GM12878 (cell line): ENCODE measurements around the gene TMBIM1. TPM values are rescaled to one million over a fixed set of nuclear protein-coding genes. Genes with fewer than 3 reads are reported as not detected.

Experiments
- ATAC-seq: fragments of 200-7000 bp; cut with Tn5 transposase; 3 replicates; pipeline ENCODE4 v1.9.1; 2020; ENCODE audit warnings: mild to moderate bottlenecking, moderate library complexity
- BruUV-seq: library from RNA; stranded (reverse); fragments of 400-500 nt; replicated peaks from 2 replicates; lab custom pipeline; 2021; lab: Mats Ljungman, UMichigan
- CTCF ChIA-PET: fragments of 300-600 bp; sonication (Branson Sonifier 250); formaldehyde crosslinking; extraction: SDS; loops from one replicate; lab custom pipeline; 2021; ENCODE audit warnings: inconsistent platforms; lab: Yijun Ruan, JAX
- POLR2A ChIA-PET: fragments of 350-600 bp; formaldehyde crosslinking; extraction: SDS; loops from one replicate; lab custom pipeline; 2021; ENCODE audit warnings: inconsistent platforms; lab: Charles Lee
- RAD21 ChIA-PET: fragments of 300-600 bp; sonication (Branson Sonifier 250); formaldehyde crosslinking; loops from one replicate; lab custom pipeline; 2023; ENCODE audit warnings: antibody characterized with exemption; ENCODE audit not compliant: unreplicated experiment; lab: Charles Lee
- SMC1A ChIA-PET: fragments of 300-600 bp; sonication (Branson Sonifier 250); formaldehyde crosslinking; loops from one replicate; lab custom pipeline; 2023; ENCODE audit not compliant: unreplicated experiment, uncharacterized antibody; lab: Charles Lee
- DNase-seq: peaks from one replicate; pipeline ENCODE4 v3.0.0-alpha.2; 2011; ENCODE audit warnings: low read depth, low spot score
- FAIRE-seq: peaks from 3 replicates; lab custom pipeline; 2011; peaks lifted over from hg19 to GRCh38; lab: Jason Lieb, UNC
- H2AFZ ChIP-seq: 2 replicates; pipeline ENCODE4 v1.6.0; 2011; ENCODE audit warnings: low read depth, low read length, control low read depth; ENCODE audit not compliant: control insufficient read depth
- H3K27ac ChIP-seq: 2 replicates; pipeline ENCODE4 v1.5.1; 2011; ENCODE audit warnings: control low read depth; ENCODE audit not compliant: control insufficient read depth, insufficient read depth
- H3K27me3 ChIP-seq, 2 experiments: replicated peaks in 1 of 2; 2 replicates each; pipeline versions ENCODE4 v1.6.0 to v1.6.1; 2011; ENCODE audit warnings: low read length in 1 of 2; ENCODE audit not compliant: control insufficient read depth in 2 of 2, insufficient read depth in 2 of 2
- H3K36me3 ChIP-seq, 2 experiments: 2 replicates each; pipeline ENCODE4 v1.5.1; 2011; ENCODE audit warnings: low read length in 1 of 2; ENCODE audit not compliant: control insufficient read depth in 2 of 2, insufficient read depth in 2 of 2
- H3K4me1 ChIP-seq: 2 replicates; pipeline ENCODE4 v1.6.1; 2011; ENCODE audit warnings: mild to moderate bottlenecking, low read length, moderate library complexity, mixed read lengths; ENCODE audit not compliant: control insufficient read depth, insufficient read depth
- H3K4me2 ChIP-seq: 2 replicates; pipeline ENCODE4 v1.6.0; 2011; ENCODE audit warnings: control low read depth; ENCODE audit not compliant: control insufficient read depth, insufficient read depth
- H3K4me3 ChIP-seq: fragments of 200-600 bp; sonication (generic); 2 replicates; pipeline ENCODE4 v1.5.1; 2016
- H3K79me2 ChIP-seq: 2 replicates; pipeline ENCODE4 v1.6.0; 2011; ENCODE audit warnings: low read length; ENCODE audit not compliant: control insufficient read depth, insufficient read depth
- H3K9ac ChIP-seq: 2 replicates; pipeline ENCODE4 v1.8.0; 2011; ENCODE audit warnings: low read length, control low read depth, mixed read lengths; ENCODE audit not compliant: control insufficient read depth, insufficient read depth
- H3K9me3 ChIP-seq: replicated peaks from 3 replicates; pipeline ENCODE4 v1.5.1; 2011; ENCODE audit warnings: mild to moderate bottlenecking, low read length; ENCODE audit not compliant: control insufficient read depth, insufficient read depth
- H4K20me1 ChIP-seq: 2 replicates; pipeline ENCODE4 v1.6.0; 2011; ENCODE audit not compliant: control insufficient read depth, insufficient read depth
- DPF2 ChIP-seq: fragments of 450-650 bp; IDR thresholded peaks from 2 replicates; pipeline ENCODE4 v1.6.1; 2017; ENCODE audit warnings: mild to moderate bottlenecking
- ESRRA ChIP-seq: IDR thresholded peaks from 2 replicates; pipeline ENCODE4 v1.6.1; 2012; ENCODE audit warnings: mild to moderate bottlenecking, low read length, improper control_type of control experiment
- FOS ChIP-seq: IDR thresholded peaks from 3 replicates; pipeline ENCODE4 v1.6.1; 2011; ENCODE audit warnings: borderline replicate concordance; ENCODE audit not compliant: insufficient read length; ENCODE audit errors: extremely low read depth
- NBN ChIP-seq: fragments of 450-650 bp; IDR thresholded peaks from 2 replicates; pipeline ENCODE4 v1.6.1; 2016
- NFYA ChIP-seq: IDR thresholded peaks from 2 replicates; pipeline ENCODE4 v1.6.1; 2011; ENCODE audit warnings: low read depth, mild to moderate bottlenecking, low read length, improper control_type of control experiment, borderline replicate concordance
- NRF1 ChIP-seq: conservative IDR thresholded peaks from 2 replicates; pipeline ENCODE4 v1.6.1; 2011; ENCODE audit warnings: mild to moderate bottlenecking, low read depth, low read length, improper control_type of control experiment
- SREBF1 ChIP-seq: IDR thresholded peaks from 2 replicates; pipeline ENCODE4 v1.6.1; 2012; ENCODE audit warnings: mild to moderate bottlenecking, low read length
- ZNF207 ChIP-seq: fragments of 450-650 bp; IDR thresholded peaks from 2 replicates; pipeline ENCODE4 v1.6.1; 2014; ENCODE audit warnings: antibody characterized with exemption, mild to moderate bottlenecking, borderline replicate concordance
- WGBS: methylation state at CpG from one replicate; pipeline ENCODE4 v1.1.6; 2016; ENCODE audit warnings: low lambda C conversion rate; ENCODE audit not compliant: insufficient replicate concordance, insufficient coverage; ENCODE audit errors: missing lambda C conversion rate; 5-methylcytosine and 5-hydroxymethylcytosine counted together
- in situ Hi-C: fragments of 300-500 bp; cut with MboI; formaldehyde crosslinking; loops from 9 replicates; pipeline ENCODE4 v1.14.3; 2018; ENCODE audit warnings: mixed read lengths
- intact Hi-C: fragments of 100-400 bp; cut with micrococcal nuclease; formaldehyde crosslinking; loops from one replicate; pipeline ENCODE4 v1.14.2; 2022; ENCODE audit not compliant: unreplicated experiment
- polyA plus RNA-seq, 11 experiments: library from polyadenylated mRNA; depleted of rRNA in 4 of 11; unstranded in 6 of 11; stranded (reverse) in 5 of 11; fragments of >200 nt; fragmentation: Nextera tagmentation in 4 of 11; fragmentation: Illumina TruSeq in 1 of 11; extraction: Ambion mirVana in 4 of 11; extraction: Trizol in 1 of 11; gene quantifications; 1 replicate in 1 of 11; 2 replicates in 10 of 11; pipeline versions ENCODE4 v1.2.1 to v1.2.3, GENCODE V29; 2011 to 2016; ENCODE audit warnings: inconsistent platforms in 2 of 11, missing spikeins in 2 of 11, low read depth in 1 of 11
- total RNA-seq, 4 experiments: library from RNA; depleted of rRNA in 3 of 4; stranded (reverse); fragments of >200 nt in 3 of 4; fragmentation: Illumina TruSeq in 1 of 4; extraction: Trizol in 1 of 4; gene quantifications; 2 replicates each; pipeline versions ENCODE4 v1.2.1 to v1.2.3, GENCODE V29; 2013 to 2021
- TF ChIP-seq, protein P1 (sequence below): fragments of 450-650 bp; IDR thresholded peaks from 2 replicates; pipeline ENCODE4 v1.6.1; 2018; ENCODE audit warnings: borderline replicate concordance, mild to moderate bottlenecking; ENCODE audit not compliant: partially characterized antibody
- TF ChIP-seq, protein P2 (sequence below): fragments of 450-650 bp; IDR thresholded peaks from 2 replicates; pipeline ENCODE4 v1.6.1; 2017; ENCODE audit warnings: mild to moderate bottlenecking, moderate library complexity

Gene TMBIM1
- total and polyA plus RNA-seq, 10 of the 15 experiments (the other 5 are each of a cell fraction or from before 2014, with no cell fraction given), result 6.1 to 38.3 (median 26.2) TPM

DNA sequence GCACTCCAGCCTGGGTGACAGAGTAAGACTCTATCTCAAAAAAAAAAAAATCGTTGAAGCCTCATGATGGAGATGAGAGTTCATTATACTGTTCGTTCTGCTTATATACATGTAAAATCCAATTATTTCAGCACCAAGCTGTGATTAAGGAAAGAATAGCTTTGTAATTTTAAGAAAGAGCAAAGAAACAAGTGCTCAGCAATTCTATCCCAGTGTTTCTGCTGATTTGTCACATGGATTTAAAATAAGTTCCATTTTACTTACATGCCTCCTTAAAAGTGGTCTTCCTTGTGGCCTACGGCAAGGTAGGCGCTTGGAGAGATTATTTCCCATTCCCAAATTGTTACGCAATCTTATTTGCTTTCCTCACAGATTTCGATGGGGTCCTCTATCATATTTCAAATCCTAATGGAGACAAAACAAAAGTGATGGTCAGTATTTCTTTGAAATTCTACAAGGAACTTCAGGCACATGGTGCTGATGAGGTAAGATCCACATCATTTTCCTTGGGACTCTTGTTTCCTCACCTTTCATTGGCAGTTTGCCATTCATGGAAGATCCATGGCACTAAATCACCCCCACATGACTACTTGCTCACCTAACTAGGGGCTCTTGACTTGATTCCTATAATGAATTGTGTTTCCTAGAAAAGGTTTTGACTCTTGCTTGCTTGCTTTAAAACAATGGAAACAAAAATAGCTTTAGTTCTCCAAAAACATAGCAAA is 63.8 kb downstream of the TMBIM1 start:
- Histone ChIP-seq H3K36me3 (peaks cover 9 to 44% of the 10 kb centered on the region in 2 experiments), H3K9me3 (no peaks in the 10 kb centered on the region), H3K27me3 (no peaks in the 10 kb centered on the region), H3K9ac (no peak overlapping the region), H3K4me2 (peak overlapping the region; percentile 75), H4K20me1 (peaks cover 12% of the 10 kb centered on the region), H3K27ac (peak overlapping the region; percentile 72), H2AFZ (no peak overlapping the region), H3K4me1 (peaks cover 31% of the 10 kb centered on the region), H3K79me2 (peaks cover 48% of the 10 kb centered on the region), H3K4me3 (peak overlapping the region; percentile 21)
- intact Hi-C loops (loop anchor here (1.0 kb wide), 1 partner anchor 10 kb away; no protein-coding TSS in a partner anchor), in situ Hi-C loops (no loop called here)
- ATAC-seq, result no peak
- no peak for TF ChIP-seq NFYA
- no peak for TF ChIP-seq ZNF207
- TF ChIP-seq, protein P1, sequence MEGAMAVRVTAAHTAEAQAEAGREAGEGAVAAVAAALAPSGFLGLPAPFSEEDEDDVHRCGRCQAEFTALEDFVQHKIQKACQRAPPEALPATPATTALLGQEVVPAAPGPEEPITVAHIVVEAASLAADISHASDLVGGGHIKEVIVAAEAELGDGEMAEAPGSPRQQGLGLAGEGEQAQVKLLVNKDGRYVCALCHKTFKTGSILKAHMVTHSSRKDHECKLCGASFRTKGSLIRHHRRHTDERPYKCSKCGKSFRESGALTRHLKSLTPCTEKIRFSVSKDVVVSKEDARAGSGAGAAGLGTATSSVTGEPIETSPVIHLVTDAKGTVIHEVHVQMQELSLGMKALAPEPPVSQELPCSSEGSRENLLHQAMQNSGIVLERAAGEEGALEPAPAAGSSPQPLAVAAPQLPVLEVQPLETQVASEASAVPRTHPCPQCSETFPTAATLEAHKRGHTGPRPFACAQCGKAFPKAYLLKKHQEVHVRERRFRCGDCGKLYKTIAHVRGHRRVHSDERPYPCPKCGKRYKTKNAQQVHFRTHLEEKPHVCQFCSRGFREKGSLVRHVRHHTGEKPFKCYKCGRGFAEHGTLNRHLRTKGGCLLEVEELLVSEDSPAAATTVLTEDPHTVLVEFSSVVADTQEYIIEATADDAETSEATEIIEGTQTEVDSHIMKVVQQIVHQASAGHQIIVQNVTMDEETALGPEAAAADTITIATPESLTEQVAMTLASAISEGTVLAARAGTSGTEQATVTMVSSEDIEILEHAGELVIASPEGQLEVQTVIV, result no peak
- no peak for TF ChIP-seq DPF2
- no peak for TF ChIP-seq NBN
- no peak for TF ChIP-seq SREBF1
- no peak for TF ChIP-seq ESRRA
- TF ChIP-seq, protein P2, sequence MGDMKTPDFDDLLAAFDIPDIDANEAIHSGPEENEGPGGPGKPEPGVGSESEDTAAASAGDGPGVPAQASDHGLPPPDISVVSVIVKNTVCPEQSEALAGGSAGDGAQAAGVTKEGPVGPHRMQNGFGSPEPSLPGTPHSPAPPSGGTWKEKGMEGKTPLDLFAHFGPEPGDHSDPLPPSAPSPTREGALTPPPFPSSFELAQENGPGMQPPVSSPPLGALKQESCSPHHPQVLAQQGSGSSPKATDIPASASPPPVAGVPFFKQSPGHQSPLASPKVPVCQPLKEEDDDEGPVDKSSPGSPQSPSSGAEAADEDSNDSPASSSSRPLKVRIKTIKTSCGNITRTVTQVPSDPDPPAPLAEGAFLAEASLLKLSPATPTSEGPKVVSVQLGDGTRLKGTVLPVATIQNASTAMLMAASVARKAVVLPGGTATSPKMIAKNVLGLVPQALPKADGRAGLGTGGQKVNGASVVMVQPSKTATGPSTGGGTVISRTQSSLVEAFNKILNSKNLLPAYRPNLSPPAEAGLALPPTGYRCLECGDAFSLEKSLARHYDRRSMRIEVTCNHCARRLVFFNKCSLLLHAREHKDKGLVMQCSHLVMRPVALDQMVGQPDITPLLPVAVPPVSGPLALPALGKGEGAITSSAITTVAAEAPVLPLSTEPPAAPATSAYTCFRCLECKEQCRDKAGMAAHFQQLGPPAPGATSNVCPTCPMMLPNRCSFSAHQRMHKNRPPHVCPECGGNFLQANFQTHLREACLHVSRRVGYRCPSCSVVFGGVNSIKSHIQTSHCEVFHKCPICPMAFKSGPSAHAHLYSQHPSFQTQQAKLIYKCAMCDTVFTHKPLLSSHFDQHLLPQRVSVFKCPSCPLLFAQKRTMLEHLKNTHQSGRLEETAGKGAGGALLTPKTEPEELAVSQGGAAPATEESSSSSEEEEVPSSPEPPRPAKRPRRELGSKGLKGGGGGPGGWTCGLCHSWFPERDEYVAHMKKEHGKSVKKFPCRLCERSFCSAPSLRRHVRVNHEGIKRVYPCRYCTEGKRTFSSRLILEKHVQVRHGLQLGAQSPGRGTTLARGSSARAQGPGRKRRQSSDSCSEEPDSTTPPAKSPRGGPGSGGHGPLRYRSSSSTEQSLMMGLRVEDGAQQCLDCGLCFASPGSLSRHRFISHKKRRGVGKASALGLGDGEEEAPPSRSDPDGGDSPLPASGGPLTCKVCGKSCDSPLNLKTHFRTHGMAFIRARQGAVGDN, result no peak
- no peak for TF ChIP-seq FOS
- TF ChIP-seq NRF1, result no peak
- no TSS peak for BruUV-seq
- ChIA-PET POLR2A (interaction anchor here (0.6 to 6.6 kb wide), 8 partner anchors 10 to 1722 kb away, joined by 3 to 98 read pairs (median 4); partner anchors contain the start of gene ARPC2), RAD21 (interaction anchor here (0.6 to 4.6 kb wide), 7 partner anchors 10 to 59 kb away, joined by 3 to 84 read pairs (median 6); partner anchors contain the start of genes AAMP, ARPC2 and PNKD), SMC1A (interaction anchor here (1.3 to 4.0 kb wide), 6 partner anchors 8 to 60 kb away, joined by 4 to 73 read pairs (median 16); partner anchors contain the start of gene ARPC2), CTCF (interaction anchor here (0.7 to 3.6 kb wide), 8 partner anchors 8 to 57 kb away, joined by 3 to 58 read pairs (median 6); no protein-coding TSS in a partner anchor)
- WGBS, result 54% methylated on average over 6 of the region's 6 CpGs
- no peak for DNase-seq
- FAIRE-seq, result no peak
